Measurements from ENCODE around the gene PIP5K1B.

PIP5K1B gene

GRCh38 chr9:68967800-68968199 lies 262.8 kb downstream of the PIP5K1B start:
- no peak overlapping the region for H3K9ac ChIP-seq (ENCODE audit: low read length)
- H3K36me3 ChIP-seq (ENCODE audit: control insufficient read depth, insufficient read depth, low read length): no peaks in the 10 kb centered on the region
- H3K4me1 ChIP-seq (ENCODE audit: control insufficient read depth, insufficient read depth, low read length): no peaks in the 10 kb centered on the region
- no peak overlapping the region for H3K4me3 ChIP-seq (ENCODE audit: low read length)
- no peaks in the 10 kb centered on the region for H3K27me3 ChIP-seq (ENCODE audit: control insufficient read depth, insufficient read depth, low read length)
- H3K27ac ChIP-seq (ENCODE audit: low read depth, low read length): no peak overlapping the region

GRCh38 chr9:68969538-68969937 lies 264.5 kb downstream of the PIP5K1B start:
- Histone ChIP-seq H3K27ac (ENCODE audit: low read depth, low read length) (no peak overlapping the region), H3K9ac (ENCODE audit: low read length) (no peak overlapping the region), H3K36me3 (ENCODE audit: control insufficient read depth, insufficient read depth, low read length) (no peaks in the 10 kb centered on the region), H3K27me3 (ENCODE audit: control insufficient read depth, insufficient read depth, low read length) (no peaks in the 10 kb centered on the region), H3K4me3 (ENCODE audit: low read length) (no peak overlapping the region), H3K4me1 (ENCODE audit: control insufficient read depth, insufficient read depth, low read length) (no peaks in the 10 kb centered on the region)

DNA sequence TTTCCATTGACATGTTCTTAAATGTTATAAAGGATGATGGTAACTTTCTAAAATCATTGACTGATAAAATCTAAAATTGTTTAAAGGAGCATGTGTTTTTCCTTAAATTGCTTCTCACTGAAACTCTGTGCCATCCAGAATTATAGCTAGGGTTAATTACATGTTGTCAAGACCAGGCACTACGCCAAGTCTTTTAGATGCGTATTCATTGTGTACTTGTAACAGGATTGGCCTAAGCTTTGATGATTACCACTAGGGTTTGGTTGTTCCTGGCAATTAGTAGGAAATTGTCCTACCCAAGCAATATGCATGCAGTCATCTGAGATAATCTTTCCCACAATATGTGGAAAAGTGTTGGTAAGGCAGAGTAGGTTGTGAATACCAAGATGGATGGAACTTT lies 265.1 kb downstream of the PIP5K1B start:
- Histone ChIP-seq H3K27ac (ENCODE audit: low read depth, low read length) (no peak overlapping the region), H3K4me1 (ENCODE audit: control insufficient read depth, insufficient read depth, low read length) (no peaks in the 10 kb centered on the region), H3K36me3 (ENCODE audit: control insufficient read depth, insufficient read depth, low read length) (no peaks in the 10 kb centered on the region), H3K4me3 (ENCODE audit: low read length) (no peak overlapping the region), H3K27me3 (ENCODE audit: control insufficient read depth, insufficient read depth, low read length) (no peaks in the 10 kb centered on the region), H3K9ac (ENCODE audit: low read length) (no peak overlapping the region)

- no peak overlapping the region for H3K27ac ChIP-seq (ENCODE audit: low read depth, low read length)
Observed at GRCh38 chr9:68973619-68974018, 268.6 kb downstream of the PIP5K1B start.

DNA sequence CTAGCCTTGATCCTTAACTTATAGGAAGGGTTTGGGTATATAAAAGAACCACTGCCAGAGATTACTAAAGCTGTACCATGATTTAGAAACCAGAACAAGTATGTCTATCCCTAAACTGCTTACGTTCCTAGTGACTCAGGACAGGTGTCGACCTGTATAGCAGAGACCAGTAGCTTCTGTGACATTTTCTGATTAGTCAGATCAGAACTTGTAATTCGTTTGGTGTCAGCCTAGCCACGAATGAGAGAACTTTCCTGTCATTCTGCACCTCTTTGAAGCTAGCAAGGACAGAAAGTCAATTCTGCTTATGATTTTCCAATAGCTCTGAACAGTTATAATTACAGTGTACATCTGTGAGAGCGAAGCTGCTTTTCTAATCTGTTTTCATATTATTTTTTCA lies 269.4 kb downstream of the PIP5K1B start:
- H3K4me3 ChIP-seq (ENCODE audit: low read length): peak overlapping the region; percentile 2
- no peak overlapping the region for H3K9ac ChIP-seq (ENCODE audit: low read length)
- H3K4me1 ChIP-seq (ENCODE audit: control insufficient read depth, insufficient read depth, low read length): peaks cover 13% of the 10 kb centered on the region
- no peaks in the 10 kb centered on the region for H3K27me3 ChIP-seq (ENCODE audit: control insufficient read depth, insufficient read depth, low read length)
- H3K27ac ChIP-seq (ENCODE audit: low read depth, low read length): peak overlapping the region; percentile 84
- no peaks in the 10 kb centered on the region for H3K36me3 ChIP-seq (ENCODE audit: control insufficient read depth, insufficient read depth, low read length)

More at GRCh38 chr9:68973619-68974018, 268.6 kb downstream of the PIP5K1B start:
- H3K9ac ChIP-seq (ENCODE audit: low read length): no peak overlapping the region
- H3K4me3 ChIP-seq (ENCODE audit: low read length): peak overlapping the region; percentile 35
- H3K4me1 ChIP-seq (ENCODE audit: control insufficient read depth, insufficient read depth, low read length): peaks cover 8% of the 10 kb centered on the region
- H3K27me3 ChIP-seq (ENCODE audit: control insufficient read depth, insufficient read depth, low read length): no peaks in the 10 kb centered on the region
- no peaks in the 10 kb centered on the region for H3K36me3 ChIP-seq (ENCODE audit: control insufficient read depth, insufficient read depth, low read length)

DNA sequence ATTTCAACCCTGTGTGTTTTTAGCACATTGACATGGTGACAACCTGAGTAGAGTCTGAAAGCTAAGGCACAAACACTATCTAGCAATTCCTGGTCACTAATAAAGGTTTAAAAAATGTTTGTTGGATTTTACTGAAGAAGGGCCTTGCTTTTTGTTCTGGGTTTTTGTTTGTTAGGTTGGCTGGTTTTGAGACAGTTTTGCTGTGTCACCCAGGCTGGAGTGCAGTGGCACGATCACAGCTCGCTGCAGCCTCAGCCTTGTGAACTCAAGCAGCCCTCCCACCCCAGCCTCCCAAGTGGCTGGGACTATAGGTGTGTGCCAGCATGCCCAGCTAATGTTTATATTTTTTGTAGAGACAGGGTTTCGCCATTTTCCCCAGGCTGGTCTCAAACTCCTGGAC lies 269.9 kb downstream of the PIP5K1B start:
- H3K4me3 ChIP-seq (ENCODE audit: low read length): peak overlapping the region; percentile 2
- peaks cover 17% of the 10 kb centered on the region for H3K4me1 ChIP-seq (ENCODE audit: control insufficient read depth, insufficient read depth, low read length)
- no peaks in the 10 kb centered on the region for H3K36me3 ChIP-seq (ENCODE audit: control insufficient read depth, insufficient read depth, low read length)
- H3K27ac ChIP-seq (ENCODE audit: low read depth, low read length): peak overlapping the region; percentile 84
- H3K27me3 ChIP-seq (ENCODE audit: control insufficient read depth, insufficient read depth, low read length): no peaks in the 10 kb centered on the region
- no peak overlapping the region for H3K9ac ChIP-seq (ENCODE audit: low read length)

GRCh38 chr9:68975365-68976043 lies 270.5 kb downstream of the PIP5K1B start:
- Histone ChIP-seq H3K36me3 (ENCODE audit: control insufficient read depth, insufficient read depth, low read length) (no peaks in the 10 kb centered on the region), H3K27ac (ENCODE audit: low read depth, low read length) (peak overlapping the region; percentile 84), H3K4me3 (ENCODE audit: low read length) (peak overlapping the region; percentile 55), H3K9ac (ENCODE audit: low read length) (no peak overlapping the region), H3K27me3 (ENCODE audit: control insufficient read depth, insufficient read depth, low read length) (no peaks in the 10 kb centered on the region), H3K4me1 (ENCODE audit: control insufficient read depth, insufficient read depth, low read length) (peaks cover 23% of the 10 kb centered on the region)

DNA sequence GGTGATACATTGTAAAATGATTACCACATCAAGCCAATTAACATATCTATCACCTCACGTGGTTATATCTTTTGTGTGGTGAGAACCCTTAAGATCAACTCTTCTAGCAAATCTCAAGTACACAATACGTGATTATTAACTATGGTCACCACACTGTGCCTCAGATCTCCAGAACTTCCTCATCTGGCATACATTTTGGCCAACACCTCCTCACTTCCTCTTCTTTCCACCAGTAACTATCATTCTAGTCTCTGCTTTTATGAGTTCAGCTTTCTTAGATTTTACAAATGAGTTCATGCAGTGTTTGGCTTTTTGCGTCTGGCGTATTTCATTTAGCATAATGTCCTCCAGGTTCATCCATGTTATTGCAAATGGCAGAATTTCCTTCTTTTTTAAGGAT lies 273.0 kb downstream of the PIP5K1B start:
- Histone ChIP-seq H3K27me3 (ENCODE audit: control insufficient read depth, insufficient read depth, low read length) (no peaks in the 10 kb centered on the region), H3K9ac (ENCODE audit: low read length) (no peak overlapping the region), H3K36me3 (ENCODE audit: control insufficient read depth, insufficient read depth, low read length) (no peaks in the 10 kb centered on the region), H3K4me3 (ENCODE audit: low read length) (no peak overlapping the region), H3K27ac (ENCODE audit: low read depth, low read length) (peak overlapping the region; percentile 32), H3K4me1 (ENCODE audit: control insufficient read depth, insufficient read depth, low read length) (peaks cover 32% of the 10 kb centered on the region)

- no peak overlapping the region for H3K9ac ChIP-seq (ENCODE audit: low read length)
- peaks cover 32% of the 10 kb centered on the region for H3K4me1 ChIP-seq (ENCODE audit: control insufficient read depth, insufficient read depth, low read length)
- no peak overlapping the region for H3K4me3 ChIP-seq (ENCODE audit: low read length)
- no peaks in the 10 kb centered on the region for H3K36me3 ChIP-seq (ENCODE audit: control insufficient read depth, insufficient read depth, low read length)
- H3K27me3 ChIP-seq (ENCODE audit: control insufficient read depth, insufficient read depth, low read length): no peaks in the 10 kb centered on the region
- peak overlapping the region; percentile 86 for H3K27ac ChIP-seq (ENCODE audit: low read depth, low read length)
Observed at GRCh38 chr9:68978501-68978900, 273.5 kb downstream of the PIP5K1B start.

- H3K27ac ChIP-seq (ENCODE audit: low read depth, low read length): peak overlapping the region; percentile 86
- H3K9ac ChIP-seq (ENCODE audit: low read length): no peak overlapping the region
- H3K36me3 ChIP-seq (ENCODE audit: control insufficient read depth, insufficient read depth, low read length): no peaks in the 10 kb centered on the region
Observed at GRCh38 chr9:68979538-68980314, 274.7 kb downstream of the PIP5K1B start.

DNA sequence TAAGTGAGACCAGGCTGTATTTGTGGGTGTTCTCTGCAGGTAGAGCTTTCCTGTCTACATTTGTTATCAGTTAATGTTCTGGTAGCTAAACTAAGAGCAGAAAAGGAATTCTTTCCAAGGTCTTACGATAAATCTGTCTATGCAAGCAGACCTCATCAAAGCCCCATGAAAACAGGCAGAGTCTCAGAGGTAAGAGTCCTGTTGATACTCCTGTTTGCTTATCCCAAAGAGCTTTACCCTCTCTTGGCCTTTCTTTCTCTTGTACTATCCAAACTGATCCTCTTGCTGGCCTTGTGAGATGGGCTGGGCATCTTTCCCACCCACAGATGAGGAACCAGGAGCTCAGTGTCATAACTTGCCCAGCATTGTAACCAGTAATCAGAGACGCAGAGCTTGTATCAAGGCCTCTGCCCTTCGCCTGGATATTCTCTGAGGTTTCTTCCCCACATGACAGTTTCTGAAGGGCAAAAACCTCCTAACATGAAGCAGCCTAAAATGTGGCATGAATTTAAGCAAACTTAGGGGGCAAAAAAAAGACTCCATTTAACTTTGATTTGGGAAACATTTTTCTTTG lies 275.4 kb downstream of the PIP5K1B start:
- no peaks in the 10 kb centered on the region for H3K36me3 ChIP-seq (ENCODE audit: control insufficient read depth, insufficient read depth, low read length)
- H3K27me3 ChIP-seq (ENCODE audit: control insufficient read depth, insufficient read depth, low read length): no peaks in the 10 kb centered on the region
- H3K4me3 ChIP-seq (ENCODE audit: low read length): no peak overlapping the region
- H3K4me1 ChIP-seq (ENCODE audit: control insufficient read depth, insufficient read depth, low read length): peaks cover 31% of the 10 kb centered on the region
- peak overlapping the region; percentile 86 for H3K27ac ChIP-seq (ENCODE audit: low read depth, low read length)
- no peak overlapping the region for H3K9ac ChIP-seq (ENCODE audit: low read length)

More at GRCh38 chr9:68979538-68980314, 274.7 kb downstream of the PIP5K1B start:
- H3K27me3 ChIP-seq (ENCODE audit: control insufficient read depth, insufficient read depth, low read length): no peaks in the 10 kb centered on the region
- no peak overlapping the region for H3K4me3 ChIP-seq (ENCODE audit: low read length)
- peaks cover 32% of the 10 kb centered on the region for H3K4me1 ChIP-seq (ENCODE audit: control insufficient read depth, insufficient read depth, low read length)

- peak overlapping the region; percentile 19 for H3K4me3 ChIP-seq (ENCODE audit: low read length)
- H3K27ac ChIP-seq (ENCODE audit: low read depth, low read length): peak overlapping the region; percentile 45
- no peaks in the 10 kb centered on the region for H3K27me3 ChIP-seq (ENCODE audit: control insufficient read depth, insufficient read depth, low read length)
- no peaks in the 10 kb centered on the region for H3K36me3 ChIP-seq (ENCODE audit: control insufficient read depth, insufficient read depth, low read length)
- no peak overlapping the region for H3K9ac ChIP-seq (ENCODE audit: low read length)
- peaks cover 24% of the 10 kb centered on the region for H3K4me1 ChIP-seq (ENCODE audit: control insufficient read depth, insufficient read depth, low read length)
Observed at GRCh38 chr9:68981789-68982188, 276.7 kb downstream of the PIP5K1B start.
